HG03571 (cell line): Measurements from ENCODE around the gene SLC1A4.

Source experiments
- ATAC-seq: cut with Tn5 transposase; IDR thresholded peaks from one replicate; pipeline ENCODE4 v1.9.1; 2021; ENCODE audit not compliant: unreplicated experiment

SLC1A4 gene

GRCh38 chr2:65071499-65072180 is 82.4 kb downstream of the SLC1A4 start:
- no peak for ATAC-seq

- ATAC-seq, result no peak
These were observed 83.2 kb downstream of the SLC1A4 start for GRCh38 chr2:65072181-65072970.
